Testis (tissue), 3 donors: Measurements from ENCODE around the gene PSMG1. TPM values are rescaled to one million over a fixed set of nuclear protein-coding genes. Genes with fewer than 3 reads are reported as not detected.
"Not testable (repeated sequence)": the region's sequence is repeated elsewhere in the genome, so short reads cannot be mapped to it uniquely, and the experiment has no call there.

Source experiments
- DNase-seq: peaks from one replicate; pipeline ENCODE4 v3.0.0-alpha.2; 2019
- H3K27ac ChIP-seq, 2 donors: fragments of 200-600 bp; sonication (generic); one replicate each; pipeline ENCODE4 v1.5.1; 2019
- H3K27me3 ChIP-seq: fragments of 200-600 bp; sonication (generic); one replicate; pipeline ENCODE4 v1.5.1; 2019
- H3K36me3 ChIP-seq: fragments of 200-600 bp; sonication (generic); one replicate; pipeline ENCODE4 v1.5.1; 2017; ENCODE audit warnings: low read depth; ENCODE audit errors: missing control alignments
- H3K4me1 ChIP-seq: fragments of 200-600 bp; sonication (generic); one replicate; pipeline ENCODE4 v1.5.1; 2019
- H3K4me3 ChIP-seq, 2 donors: fragments of 200-600 bp; sonication (generic); one replicate each; pipeline ENCODE4 v1.5.1; 2017 to 2019
- H3K9me3 ChIP-seq: fragments of 200-600 bp; sonication (generic); one replicate; pipeline ENCODE4 v1.5.1; 2017
- CTCF ChIP-seq, 3 experiments: fragments of 450-650 bp in 2 of 3; fragments of 200-600 bp in 1 of 3; sonication (generic) in 1 of 3; IDR thresholded peaks; one replicate each; pipeline ENCODE4 v1.5.1; 2016 to 2019; ENCODE audit warnings: antibody characterized with exemption in 3 of 3, mild to moderate bottlenecking in 2 of 3, moderate library complexity in 1 of 3
- POLR2A ChIP-seq: fragments of 450-650 bp; IDR thresholded peaks from one replicate; pipeline ENCODE4 v1.6.1; 2017; ENCODE audit warnings: antibody characterized with exemption, mild to moderate bottlenecking, moderate library complexity
- WGBS, 2 donors: methylation state at CpG; one replicate each; pipeline ENCODE4 v1.1.5; 2018; 5-methylcytosine and 5-hydroxymethylcytosine counted together
- intact Hi-C: fragments of 100-400 bp; cut with DNase I; formaldehyde crosslinking; loops from one replicate; pipeline ENCODE4 v1.15.1; 2023; ENCODE audit warnings: low total_unique reads
- polyA plus RNA-seq: library from polyadenylated mRNA; stranded (reverse); fragments of 350-450 nt; fragmentation: Illumina TruSeq; extraction: RNeasy Lipid Tissue Mini Kit (QIAGEN cat#74804); gene quantifications from one replicate; pipeline ENCODE4 v1.2.3, GENCODE V29; 2014; ENCODE audit warnings: low read depth, low replicate concordance; ENCODE audit not compliant: insufficient read depth
- total RNA-seq, 2 donors: library from RNA; depleted of rRNA; stranded (reverse); fragments of >200 nt; gene quantifications; one replicate each; pipeline ENCODE4 v1.2.3, GENCODE V29; 2016

PSMG1 gene
- total and polyA plus RNA-seq, 3 donors from 2014 or later = 95.4 to 463 (median 113) TPM

GRCh38 chr21:39137248-39138178 is 45.7 kb downstream of the PSMG1 start:
- no peaks in the 10 kb centered on the region for H3K9me3 ChIP-seq
- H3K4me3 ChIP-seq = no peak overlapping the region
- H3K4me1 ChIP-seq = peaks cover 14% of the 10 kb centered on the region
- no peaks in the 10 kb centered on the region for H3K27me3 ChIP-seq
- peak overlapping the region; percentile 77 to 84 for H3K27ac ChIP-seq
- no peaks in the 10 kb centered on the region for H3K36me3 ChIP-seq
- TF ChIP-seq POLR2A (no peak), CTCF (IDR thresholded peaks at IDR 0.05) (no peak)
- peak; percentile 79 for DNase-seq
- WGBS, 2 donors = 27 to 42% methylated on average over 13 to 14 of the region's 14 CpGs
- intact Hi-C loops = no loop called here

- Histone ChIP-seq H3K4me3 (no peak overlapping the region), H3K27me3 (no peaks in the 10 kb centered on the region), H3K9me3 (no peaks in the 10 kb centered on the region), H3K36me3 (no peaks in the 10 kb centered on the region), H3K4me1 (peaks cover 14% of the 10 kb centered on the region), H3K27ac (peak overlapping the region; percentile 77 to 84)
- WGBS, 2 donors = 72 to 83% methylated on average over 4 to 5 of the region's 5 CpGs
- TF ChIP-seq POLR2A = no peak
- no peak for TF ChIP-seq CTCF (IDR thresholded peaks at IDR 0.05)
- intact Hi-C loops = no loop called here
- DNase-seq = no peak
Observed at GRCh38 chr21:39136711-39137110, 46.5 kb downstream of the PSMG1 start.

- TF ChIP-seq CTCF (IDR thresholded peaks at IDR 0.05) = peak in 1 of 3 experiments; percentile 18
- intact Hi-C loops, H3K27ac ChIP-seq, H3K4me3 ChIP-seq, H3K36me3 ChIP-seq, H3K27me3 ChIP-seq, H3K9me3 ChIP-seq, DNase-seq: not testable (repeated sequence)
- WGBS, 2 donors = 80 to 93% methylated on average over 8 of the region's 8 CpGs
- H3K4me1 ChIP-seq = peaks cover 14% of the 10 kb centered on the region
Observed at GRCh38 chr21:39136138-39136537, 47.1 kb downstream of the PSMG1 start.

- peaks cover 14% of the 10 kb centered on the region for H3K4me1 ChIP-seq
- TF ChIP-seq CTCF (IDR thresholded peaks at IDR 0.05) (no peak), POLR2A (no peak)
- intact Hi-C loops = no loop called here
- H3K36me3 ChIP-seq = no peaks in the 10 kb centered on the region
- no peaks in the 10 kb centered on the region for H3K9me3 ChIP-seq
- no peak overlapping the region for H3K4me3 ChIP-seq
- H3K27me3 ChIP-seq = no peaks in the 10 kb centered on the region
- no peak overlapping the region for H3K27ac ChIP-seq
- DNase-seq = no peak
- 77 to 85% methylated on average over 15 of the region's 15 CpGs for WGBS, 2 donors
Observed at GRCh38 chr21:39134288-39134810, 48.9 kb downstream of the PSMG1 start.
